GM21576 (cell line): ENCODE data around the gene COL23A1.

Experiments
- ATAC-seq: cut with Tn5 transposase; IDR thresholded peaks from one replicate; pipeline ENCODE4 v1.9.1; 2021; ENCODE audit warnings: mild to moderate bottlenecking, moderate library complexity; ENCODE audit not compliant: unreplicated experiment

Gene COL23A1

DNA sequence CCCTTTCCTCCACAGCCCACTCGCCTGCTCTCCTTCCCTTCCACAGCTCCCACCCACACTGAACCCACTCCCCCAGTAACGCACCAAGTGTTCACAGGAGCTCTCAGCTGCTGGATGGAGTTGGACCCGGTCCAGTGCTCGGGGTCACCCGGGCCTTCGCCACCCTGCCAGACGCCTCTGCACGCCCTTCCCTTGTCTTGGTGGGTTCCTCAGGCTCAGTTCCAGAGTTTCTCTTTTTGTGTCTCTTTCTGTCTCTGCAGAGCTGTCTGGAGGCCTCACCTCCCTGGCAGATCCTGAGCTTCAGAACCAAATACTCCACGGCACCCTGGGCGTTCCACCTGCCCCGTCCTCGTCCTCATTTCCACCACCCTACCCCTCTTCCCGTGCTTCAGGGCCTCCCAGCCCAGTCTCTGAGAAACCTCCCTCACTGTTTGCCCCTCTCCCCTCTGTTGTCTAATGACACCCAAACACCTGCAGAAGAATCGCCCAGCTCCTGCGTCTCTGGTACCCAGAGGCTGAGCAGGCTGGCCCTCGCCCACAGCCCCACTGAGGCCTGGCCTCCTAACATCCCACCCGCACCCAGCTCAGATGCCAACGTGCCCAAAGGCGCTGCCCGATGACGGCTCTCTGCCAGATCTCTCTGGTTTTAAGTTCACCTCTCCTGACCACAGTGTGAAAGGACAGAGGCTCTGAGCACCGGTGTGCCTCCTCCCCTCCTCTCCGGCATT lies 74.3 kb downstream of the COL23A1 start:
- ATAC-seq = no peak

GRCh38 chr5:178514851-178515418 lies 75.3 kb downstream of the COL23A1 start:
- ATAC-seq = no peak

DNA sequence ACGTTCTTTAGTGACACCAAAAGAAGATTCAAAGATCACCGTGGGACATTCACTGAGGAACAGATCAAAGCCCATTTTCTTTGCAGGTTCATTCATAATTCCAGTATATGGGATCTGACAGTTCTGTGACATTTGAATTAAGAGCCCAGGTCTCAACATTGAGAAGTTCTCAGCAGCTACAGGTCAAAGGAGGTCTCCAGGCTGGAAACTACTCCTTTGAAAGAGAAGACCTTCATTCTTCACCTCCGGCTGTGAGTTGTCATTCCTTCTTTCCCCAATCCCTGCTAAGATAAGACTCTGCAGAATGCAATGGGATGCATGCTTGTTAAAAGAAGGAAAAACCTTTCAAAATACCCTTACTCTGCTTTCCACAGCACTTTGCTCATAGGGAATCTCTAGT lies 79.0 kb downstream of the COL23A1 start:
- no peak for ATAC-seq

DNA sequence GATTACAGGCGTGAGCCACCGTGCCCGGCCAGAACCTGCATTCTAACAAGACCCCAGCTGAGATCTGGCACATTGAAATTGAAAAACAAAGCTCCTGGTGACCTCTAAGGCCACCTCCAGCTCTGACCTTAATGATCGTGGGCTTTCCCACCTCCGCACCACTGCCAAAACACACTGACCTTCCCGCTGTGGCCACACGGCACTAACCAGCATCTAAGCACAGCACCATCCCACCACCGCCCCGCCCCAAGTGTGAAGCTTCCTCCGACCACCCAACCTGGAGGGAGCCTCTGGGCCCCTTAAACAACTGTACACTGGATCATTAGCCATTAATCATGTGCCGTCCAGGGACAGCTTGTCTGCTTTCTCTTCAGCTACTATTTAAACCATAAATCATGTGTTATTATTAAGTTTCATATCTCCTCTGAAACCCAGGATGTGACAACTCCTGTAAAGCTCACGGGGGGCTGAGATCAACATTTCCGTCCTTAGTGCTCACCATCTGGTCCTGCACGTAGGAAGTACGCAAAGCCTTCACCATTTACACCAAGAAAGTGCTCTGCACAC lies 80.6 kb downstream of the COL23A1 start:
- ATAC-seq = no peak

- ATAC-seq = no peak
Measured at GRCh38 chr5:178507151-178507932, 82.9 kb downstream of the COL23A1 start.

- ATAC-seq = no peak
Measured at GRCh38 chr5:178505639-178506407, 84.4 kb downstream of the COL23A1 start.

GRCh38 chr5:178504340-178504960 lies 85.7 kb downstream of the COL23A1 start:
- no peak for ATAC-seq

GRCh38 chr5:178502401-178503100 lies 87.6 kb downstream of the COL23A1 start:
- no peak for ATAC-seq

- no peak for ATAC-seq
Measured at GRCh38 chr5:178499352-178499751, 90.8 kb downstream of the COL23A1 start.

DNA sequence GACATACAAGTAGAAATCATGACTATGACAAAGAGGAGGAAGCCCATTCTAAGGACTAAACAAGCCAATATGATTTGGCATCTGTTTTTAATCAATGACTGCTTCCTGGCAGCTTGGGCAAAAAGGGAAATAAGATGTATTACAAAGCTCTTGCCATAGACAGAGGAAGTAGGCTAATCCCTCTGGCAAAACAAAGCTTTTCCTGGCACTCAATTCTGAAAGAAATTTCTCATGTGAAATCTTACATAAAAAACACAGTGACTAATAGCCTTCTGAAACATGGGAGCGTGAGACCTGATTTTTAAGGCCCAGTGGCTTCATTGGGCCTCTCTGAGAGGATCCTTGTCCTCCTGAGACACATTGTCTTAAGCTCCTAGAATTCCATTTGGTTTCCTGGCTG lies 93.6 kb downstream of the COL23A1 start:
- ATAC-seq = no peak

GRCh38 chr5:178496214-178496613 lies 94.0 kb downstream of the COL23A1 start:
- no peak for ATAC-seq

- no peak for ATAC-seq
Measured at GRCh38 chr5:178495706-178496105, 94.5 kb downstream of the COL23A1 start.

DNA sequence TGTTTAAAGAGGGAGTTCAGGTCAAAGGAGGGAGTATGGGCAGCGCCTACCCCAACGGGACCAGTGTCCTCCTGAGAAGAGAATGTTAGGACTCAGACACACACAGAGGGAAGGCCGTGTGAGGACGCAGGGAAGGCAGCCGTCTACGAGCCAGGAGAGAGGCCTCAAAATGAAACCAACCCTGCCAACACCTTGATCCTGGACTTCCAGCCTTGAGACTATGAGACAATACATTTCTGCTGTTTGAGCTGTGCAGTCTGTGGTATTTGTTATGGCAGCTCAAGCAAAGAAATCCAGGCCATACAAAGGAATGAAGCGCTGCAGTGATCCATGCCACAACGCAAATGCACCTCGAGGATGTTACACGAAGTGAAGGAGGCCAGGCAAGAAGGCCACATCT lies 97.9 kb downstream of the COL23A1 start:
- ATAC-seq = no peak

GRCh38 chr5:178490935-178491652 lies 99.1 kb downstream of the COL23A1 start:
- no peak for ATAC-seq

GRCh38 chr5:178489271-178489976 lies 100.8 kb downstream of the COL23A1 start:
- ATAC-seq = no peak

GRCh38 chr5:178488696-178489095 lies 101.5 kb downstream of the COL23A1 start:
- no peak for ATAC-seq

GRCh38 chr5:178487911-178488600 lies 102.1 kb downstream of the COL23A1 start:
- ATAC-seq = no peak
